Measurements from ENCODE around the gene SLC36A1. TPM values are rescaled to one million over a fixed set of nuclear protein-coding genes. Genes with fewer than 3 reads are reported as not detected.

SLC36A1 gene
- total RNA-seq, 1 experiment from 2014 or later, result 10.4 TPM

DNA sequence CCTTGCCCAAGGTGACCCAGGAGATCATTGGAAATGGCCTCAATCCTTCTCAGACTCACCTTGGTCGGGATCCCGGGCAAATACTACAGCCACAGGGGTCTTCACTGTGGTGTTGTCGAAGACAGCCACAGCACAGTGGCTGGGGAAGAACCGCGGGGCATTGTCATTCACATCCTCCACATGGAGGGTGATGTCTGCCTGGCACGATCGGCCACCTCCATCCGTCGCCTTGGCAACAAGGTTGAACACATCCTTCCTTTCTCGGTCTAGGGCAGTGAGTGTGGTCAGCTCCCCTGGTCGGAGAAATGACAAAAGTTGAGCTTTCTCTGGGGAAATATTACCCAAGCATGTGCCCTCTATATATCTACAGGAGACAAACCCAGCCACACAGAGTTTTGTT is 86.9 kb downstream of the SLC36A1 start:
- BruUV-seq (replicated peaks), result no TSS peak
- Mint-ChIP-seq H3K4me1 (ENCODE audit: insufficient read depth, unreplicated experiment) (no peaks in the 10 kb centered on the region), H3K36me3 (ENCODE audit: insufficient read depth, unreplicated experiment) (peaks cover 13% of the 10 kb centered on the region), H3K9me3 (ENCODE audit: unreplicated experiment) (no peaks in the 10 kb centered on the region), H3K4me3 (ENCODE audit: unreplicated experiment) (no peak overlapping the region), H3K27ac (ENCODE audit: low read depth, unreplicated experiment) (no peak overlapping the region), H3K27me3 (ENCODE audit: insufficient read depth, unreplicated experiment) (no peaks in the 10 kb centered on the region)
- intact Hi-C loops (cut with micrococcal nuclease), result no loop called here
- TF ChIP-seq, protein P1, sequence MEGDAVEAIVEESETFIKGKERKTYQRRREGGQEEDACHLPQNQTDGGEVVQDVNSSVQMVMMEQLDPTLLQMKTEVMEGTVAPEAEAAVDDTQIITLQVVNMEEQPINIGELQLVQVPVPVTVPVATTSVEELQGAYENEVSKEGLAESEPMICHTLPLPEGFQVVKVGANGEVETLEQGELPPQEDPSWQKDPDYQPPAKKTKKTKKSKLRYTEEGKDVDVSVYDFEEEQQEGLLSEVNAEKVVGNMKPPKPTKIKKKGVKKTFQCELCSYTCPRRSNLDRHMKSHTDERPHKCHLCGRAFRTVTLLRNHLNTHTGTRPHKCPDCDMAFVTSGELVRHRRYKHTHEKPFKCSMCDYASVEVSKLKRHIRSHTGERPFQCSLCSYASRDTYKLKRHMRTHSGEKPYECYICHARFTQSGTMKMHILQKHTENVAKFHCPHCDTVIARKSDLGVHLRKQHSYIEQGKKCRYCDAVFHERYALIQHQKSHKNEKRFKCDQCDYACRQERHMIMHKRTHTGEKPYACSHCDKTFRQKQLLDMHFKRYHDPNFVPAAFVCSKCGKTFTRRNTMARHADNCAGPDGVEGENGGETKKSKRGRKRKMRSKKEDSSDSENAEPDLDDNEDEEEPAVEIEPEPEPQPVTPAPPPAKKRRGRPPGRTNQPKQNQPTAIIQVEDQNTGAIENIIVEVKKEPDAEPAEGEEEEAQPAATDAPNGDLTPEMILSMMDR (IDR thresholded peaks at IDR 0.05; ENCODE audit: unreplicated experiment), result no peak
- ChIA-PET CTCF (interaction anchor here (0.6 to 1.5 kb wide), 7 partner anchors 11 to 206 kb away, joined by 3 to 8 read pairs (median 3); no protein-coding TSS in a partner anchor), POLR2A (interaction anchor here (0.8 to 1.3 kb wide), 6 partner anchors 13 to 150 kb away, joined by 3 to 4 read pairs (median 3); no protein-coding TSS in a partner anchor)
- DNase-seq (ENCODE audit: unreplicated experiment), result no peak

DNA sequence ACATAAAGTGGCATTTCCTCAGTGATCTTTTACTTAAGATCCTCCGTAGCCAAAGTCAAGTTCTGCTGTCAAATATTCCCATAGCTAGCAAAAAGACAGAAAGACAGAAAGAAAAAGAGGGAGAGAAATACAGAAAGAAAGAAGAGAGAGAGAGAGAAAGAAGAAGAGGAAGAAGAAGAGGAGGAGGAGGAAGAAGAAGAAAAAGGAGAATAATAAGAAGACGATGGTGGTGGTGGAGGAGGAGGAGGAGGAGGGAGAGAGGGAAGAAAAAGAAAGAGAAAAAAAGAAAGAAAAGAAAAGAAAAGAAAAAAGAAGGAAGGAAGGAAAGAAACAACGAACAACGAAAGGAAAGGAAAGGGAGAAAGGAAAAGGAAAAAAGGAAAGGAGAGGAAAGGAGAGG is 89.6 kb downstream of the SLC36A1 start:
- TF ChIP-seq, protein P1 (IDR thresholded peaks at IDR 0.05; ENCODE audit: unreplicated experiment), result no peak
- H3K9me3 Mint-ChIP-seq (ENCODE audit: unreplicated experiment), result no peaks in the 10 kb centered on the region
- no peak overlapping the region for H3K4me3 Mint-ChIP-seq (ENCODE audit: unreplicated experiment)
- CTCF ChIA-PET, result interaction anchor here (0.5 to 1.8 kb wide), 2 partner anchors 16 to 44 kb away, joined by 3 to 6 read pairs; no protein-coding TSS in a partner anchor
- H3K4me1 Mint-ChIP-seq (ENCODE audit: insufficient read depth, unreplicated experiment), result no peaks in the 10 kb centered on the region
- H3K27ac Mint-ChIP-seq (ENCODE audit: low read depth, unreplicated experiment), result no peak overlapping the region
- no TSS peak for BruUV-seq (replicated peaks)
- intact Hi-C loops (cut with micrococcal nuclease), result no loop called here
- POLR2A ChIA-PET, result interaction anchor here (0.8 to 1.3 kb wide), 2 partner anchors 13 to 203 kb away, joined by 3 to 4 read pairs; no protein-coding TSS in a partner anchor
- no peaks in the 10 kb centered on the region for H3K27me3 Mint-ChIP-seq (ENCODE audit: insufficient read depth, unreplicated experiment)
- peaks cover 14% of the 10 kb centered on the region for H3K36me3 Mint-ChIP-seq (ENCODE audit: insufficient read depth, unreplicated experiment)
- no peak for DNase-seq (ENCODE audit: unreplicated experiment)

DNA sequence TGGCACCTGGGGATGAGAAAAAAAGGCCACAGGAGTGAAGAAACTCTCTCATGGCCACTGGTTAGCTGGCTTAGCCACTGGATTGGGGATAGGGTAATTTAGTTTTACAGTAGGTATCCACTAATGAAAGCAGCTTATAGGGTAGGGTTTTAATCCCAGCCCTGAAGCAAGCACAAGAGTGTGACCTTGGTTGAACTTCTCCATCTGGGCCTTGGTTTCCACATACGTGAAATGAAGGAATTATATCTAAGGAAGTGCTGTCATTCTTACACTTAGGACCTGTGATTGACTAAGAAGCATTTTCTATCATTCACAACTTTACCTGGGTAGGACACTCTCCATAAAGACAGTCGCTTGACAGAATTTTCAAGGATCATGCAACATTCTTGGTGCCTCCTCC is 94.2 kb downstream of the SLC36A1 start:
- Mint-ChIP-seq H3K27ac (ENCODE audit: low read depth, unreplicated experiment) (no peak overlapping the region), H3K4me1 (ENCODE audit: insufficient read depth, unreplicated experiment) (no peaks in the 10 kb centered on the region), H3K9me3 (ENCODE audit: unreplicated experiment) (no peaks in the 10 kb centered on the region), H3K27me3 (ENCODE audit: insufficient read depth, unreplicated experiment) (no peaks in the 10 kb centered on the region), H3K36me3 (ENCODE audit: insufficient read depth, unreplicated experiment) (peaks cover 43% of the 10 kb centered on the region), H3K4me3 (ENCODE audit: unreplicated experiment) (no peak overlapping the region)
- TF ChIP-seq, protein P1 (IDR thresholded peaks at IDR 0.05; ENCODE audit: unreplicated experiment), result no peak
- DNase-seq (ENCODE audit: unreplicated experiment), result no peak
- no TSS peak for BruUV-seq (replicated peaks)
- ChIA-PET POLR2A (interaction anchor here (0.6 to 1.1 kb wide), 3 partner anchors 16 to 75 kb away, joined by 3 to 5 read pairs (median 4); no protein-coding TSS in a partner anchor), CTCF (interaction anchor here (1.3 kb wide), 1 partner anchor 78 kb away, joined by 6 read pairs; no protein-coding TSS in a partner anchor)
- intact Hi-C loops (cut with micrococcal nuclease), result no loop called here

Small RNA genes lying within 50 kb of the gene (microRNA-seq; reads per million reads assigned to microRNA genes)
- gene MIR6499, result 4.1 reads per million, percentile 31 among the genes with 10 or more reads in this experiment

Other genes with a start within 250 kb of the SLC36A1 start
- 2.8 and 3.0 TPM in 2 replicates for gene CCDC69, start 223.5 kb upstream of the SLC36A1 start, total RNA-seq (2022)
- 28.9 and 36.1 TPM in 2 replicates for gene GM2A, start 194.4 kb upstream of the SLC36A1 start, total RNA-seq (2022)
- not detected in 2 replicates for gene SLC36A3, start 143.8 kb upstream of the SLC36A1 start, total RNA-seq (2022)
- not detected in 2 replicates for gene SLC36A2, start 100.0 kb upstream of the SLC36A1 start, total RNA-seq (2022)
- gene FAT2, start 143.7 kb downstream of the SLC36A1 start, total RNA-seq (2022), result 5.9 and 9.9 TPM in 2 replicates
- gene SPARC, start 239.3 kb downstream of the SLC36A1 start, total RNA-seq (2022), result 17.4 and 32.6 TPM in 2 replicates